ENCODE results near the gene SCD.

The SCD gene

GRCh38 chr10:100339236-100339635, 7.8 kb upstream of the SCD start:
- in situ Hi-C loops (cut with MboI; ENCODE audit: low sequenced_read_pairs) = loop anchor here (10.0 kb wide), 1 partner anchor 176 kb away; the partner anchor contains the start of gene SEC31B

- in situ Hi-C loops (cut with MboI; ENCODE audit: low sequenced_read_pairs) = loop anchor here (10.0 kb wide), 1 partner anchor 94 kb away; no protein-coding TSS in a partner anchor
Observed at GRCh38 chr10:100340948-100341847, 5.8 kb upstream of the SCD start.

DNA sequence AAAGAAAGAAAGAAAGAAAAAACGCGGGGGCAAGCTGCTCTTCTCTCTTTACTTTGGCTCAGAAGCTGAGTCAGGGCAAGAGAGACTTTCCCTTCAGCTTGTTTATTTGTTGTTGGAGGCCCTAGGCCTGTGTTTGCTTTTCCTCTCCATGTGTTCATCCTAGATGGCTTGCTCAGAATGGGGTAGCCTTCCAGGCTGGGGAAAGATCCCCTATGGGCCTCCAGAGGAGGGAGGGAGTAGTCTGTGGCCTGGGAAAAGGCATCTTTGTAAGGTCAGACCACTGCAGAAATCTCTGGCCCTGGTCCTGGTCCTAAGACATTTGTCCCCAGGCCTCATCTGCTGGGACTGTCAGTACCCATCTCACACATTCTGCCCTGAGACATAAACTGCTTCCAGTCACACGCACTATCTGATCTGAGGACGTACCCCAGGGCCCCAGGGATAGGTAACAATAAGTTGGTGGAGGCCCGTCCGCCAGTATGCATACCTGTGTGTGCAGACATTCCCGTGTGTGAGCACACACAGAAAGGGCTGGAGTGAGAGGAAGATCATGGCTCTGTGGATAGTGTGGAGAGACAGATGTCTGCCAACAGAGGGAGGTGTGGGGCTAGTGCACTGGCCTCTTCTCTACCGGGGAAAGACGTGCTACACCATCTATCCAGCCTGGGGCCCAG, 4.9 kb upstream of the SCD start:
- in situ Hi-C loops (cut with MboI; ENCODE audit: low sequenced_read_pairs) = loop anchor here (10.0 kb wide), 1 partner anchor 93 kb away; no protein-coding TSS in a partner anchor

DNA sequence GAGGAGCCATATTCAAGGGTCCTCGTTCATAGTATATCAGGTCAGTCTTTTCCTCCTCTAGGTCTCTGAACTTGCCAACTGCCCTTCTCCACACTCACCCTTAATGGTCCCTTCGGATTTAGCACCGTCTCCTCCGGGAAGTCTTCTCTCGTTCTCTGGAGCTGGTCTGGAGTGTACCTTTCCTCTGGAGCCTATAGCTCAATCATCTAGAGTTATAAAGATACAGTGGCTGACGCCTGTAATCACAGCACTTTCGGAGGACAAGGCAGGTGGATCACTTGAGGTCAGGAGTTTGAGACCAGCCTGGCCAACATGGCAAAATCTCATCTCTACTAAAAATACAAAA, 4.4 kb upstream of the SCD start:
- in situ Hi-C loops (cut with MboI; ENCODE audit: low sequenced_read_pairs) = loop anchor here (10.0 kb wide), 1 partner anchor 92 kb away; no protein-coding TSS in a partner anchor

- in situ Hi-C loops (cut with MboI; ENCODE audit: low sequenced_read_pairs) = loop anchor here (10.0 kb wide), 1 partner anchor 90 kb away; no protein-coding TSS in a partner anchor
Observed at GRCh38 chr10:100344241-100344788, 2.7 kb upstream of the SCD start.

DNA sequence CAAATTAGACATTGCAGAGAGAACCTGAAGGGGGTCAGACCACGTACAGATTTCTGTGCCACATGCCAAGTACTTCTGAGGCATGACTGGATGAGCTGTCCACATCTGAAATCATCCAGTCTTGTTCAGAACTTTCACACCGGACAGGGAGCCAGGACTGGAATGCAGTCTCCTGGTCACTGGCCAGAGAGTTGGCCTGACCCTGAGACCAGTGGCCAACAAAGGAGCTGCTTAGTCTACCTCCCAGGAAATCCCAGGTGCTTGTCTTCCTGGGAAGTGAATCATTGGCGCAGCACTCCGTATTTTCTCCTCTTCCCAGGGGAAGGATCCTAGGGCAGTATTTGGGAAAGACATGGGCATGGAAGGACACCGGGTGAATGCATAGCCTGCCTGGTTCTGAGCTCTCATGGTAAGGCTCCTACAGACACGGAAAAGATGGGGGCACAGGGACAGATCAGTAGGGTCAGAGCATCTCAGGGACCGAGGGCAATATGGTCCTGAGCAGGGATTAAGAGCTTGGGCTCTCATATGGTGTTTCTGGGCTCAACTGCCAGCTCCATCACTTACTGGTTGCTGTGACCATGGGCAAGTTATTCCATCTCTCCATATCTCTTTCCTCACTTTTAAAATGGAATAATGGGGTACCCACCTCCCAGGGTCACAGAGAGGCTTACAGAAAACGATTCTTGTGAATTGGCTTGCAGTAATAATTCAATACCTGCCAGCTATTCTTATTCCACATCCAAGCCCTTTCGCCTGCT, 1.3 kb upstream of the SCD start:
- in situ Hi-C loops (cut with MboI; ENCODE audit: low sequenced_read_pairs) = loop anchor here (10.0 kb wide), 1 partner anchor 89 kb away; no protein-coding TSS in a partner anchor

DNA sequence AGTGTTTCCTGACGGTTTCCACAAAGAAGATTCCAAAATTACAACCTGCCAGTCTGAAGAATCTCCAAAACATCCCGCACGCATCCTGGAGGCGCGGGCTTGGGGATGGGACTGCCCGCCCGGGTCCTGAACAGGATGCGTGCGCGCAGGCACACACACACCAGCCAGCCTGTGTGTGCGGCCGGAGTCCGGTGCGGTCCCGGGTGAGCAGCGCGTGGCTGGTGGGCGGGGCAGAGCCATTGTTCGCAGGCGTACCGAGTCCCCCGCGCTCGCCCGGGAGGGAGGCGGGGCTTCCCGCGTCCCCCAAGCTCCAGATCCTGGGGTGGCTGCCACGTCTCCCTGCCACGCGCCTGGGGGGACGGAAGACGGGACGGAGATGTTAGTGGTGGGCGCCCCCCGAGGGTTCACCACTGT, 675 bp upstream of the SCD start:
- in situ Hi-C loops (cut with MboI; ENCODE audit: low sequenced_read_pairs) = loop anchor here (10.0 kb wide), 1 partner anchor 88 kb away; no protein-coding TSS in a partner anchor

- in situ Hi-C loops (cut with MboI; ENCODE audit: low sequenced_read_pairs) = loop anchor here (10.0 kb wide), 1 partner anchor 87 kb away; no protein-coding TSS in a partner anchor
Observed at GRCh38 chr10:100347568-100348195, 649 bp downstream of the SCD start.

GRCh38 chr10:100348389-100348927, 1.4 kb downstream of the SCD start:
- in situ Hi-C loops (cut with MboI; ENCODE audit: low sequenced_read_pairs) = loop anchor here (10.0 kb wide), 1 partner anchor 86 kb away; no protein-coding TSS in a partner anchor

GRCh38 chr10:100349087-100349486, 2.1 kb downstream of the SCD start:
- in situ Hi-C loops (cut with MboI; ENCODE audit: low sequenced_read_pairs) = loop anchor here (10.0 kb wide), 1 partner anchor 86 kb away; no protein-coding TSS in a partner anchor

GRCh38 chr10:100349672-100350071, 2.6 kb downstream of the SCD start:
- in situ Hi-C loops (cut with MboI; ENCODE audit: low sequenced_read_pairs) = loop anchor here (10.0 kb wide), 1 partner anchor 85 kb away; no protein-coding TSS in a partner anchor

GRCh38 chr10:100350914-100351485, 4.0 kb downstream of the SCD start:
- in situ Hi-C loops (cut with MboI; ENCODE audit: low sequenced_read_pairs) = no loop called here

- in situ Hi-C loops (cut with MboI; ENCODE audit: low sequenced_read_pairs) = no loop called here
Observed at GRCh38 chr10:100353770-100354485, 6.9 kb downstream of the SCD start.

DNA sequence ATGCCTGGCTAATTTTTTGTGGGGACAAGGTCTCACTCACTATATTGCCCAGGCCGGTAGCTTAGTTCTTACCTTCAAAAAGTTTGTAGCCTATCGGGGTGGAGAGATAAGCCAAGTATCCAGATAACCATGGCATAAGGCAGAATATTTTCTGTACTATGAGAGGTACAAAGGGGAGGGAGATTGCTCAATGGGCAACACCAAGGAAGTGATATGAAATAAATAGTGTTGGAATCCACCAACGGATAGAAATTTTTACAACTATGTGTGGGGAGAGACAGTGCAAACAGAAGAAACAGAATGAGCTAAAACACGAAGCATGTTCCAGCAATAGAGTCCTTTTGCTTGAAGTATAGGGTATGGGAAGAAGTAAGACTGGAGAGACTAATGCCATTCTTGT, 8.1 kb downstream of the SCD start:
- in situ Hi-C loops (cut with MboI; ENCODE audit: low sequenced_read_pairs) = no loop called here

DNA sequence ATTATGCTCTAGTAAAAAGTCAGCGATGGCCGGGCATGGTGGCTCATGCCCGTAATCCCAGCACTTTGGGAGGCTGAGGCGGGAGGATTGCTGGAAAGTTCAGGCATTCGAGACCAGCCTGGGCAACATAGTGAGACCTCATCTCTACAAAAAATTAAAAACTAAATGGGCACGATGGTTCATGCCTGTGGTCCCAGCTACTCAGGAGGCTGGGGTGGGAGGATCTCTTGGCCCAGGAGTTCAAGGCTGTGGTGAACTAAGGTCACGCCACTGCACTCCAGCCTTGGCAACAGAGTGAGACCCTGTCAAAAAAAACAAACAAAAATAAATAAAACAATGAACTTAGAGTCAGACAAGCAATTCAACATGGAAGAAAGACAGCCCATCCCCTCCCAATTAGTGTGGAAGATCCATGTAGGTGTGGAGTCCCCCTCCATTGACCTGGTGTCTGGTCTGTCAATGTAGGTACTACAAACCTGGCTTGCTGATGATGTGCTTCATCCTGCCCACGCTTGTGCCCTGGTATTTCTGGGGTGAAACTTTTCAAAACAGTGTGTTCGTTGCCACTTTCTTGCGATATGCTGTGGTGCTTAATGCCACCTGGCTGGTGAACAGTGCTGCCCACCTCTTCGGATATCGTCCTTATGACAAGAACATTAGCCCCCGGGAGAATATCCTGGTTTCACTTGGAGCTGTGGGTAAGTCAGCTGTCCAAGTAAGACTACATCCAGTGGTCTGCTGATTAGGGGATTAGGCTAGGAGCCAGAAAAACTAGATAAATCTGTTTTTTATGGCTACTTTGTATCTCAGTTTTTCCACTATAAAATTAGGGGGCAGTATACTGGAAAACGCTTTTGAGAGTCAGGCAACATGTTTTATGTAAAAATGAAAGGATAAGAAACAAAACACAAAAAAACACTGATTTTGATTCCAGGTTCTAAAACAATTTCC, 9.3 kb downstream of the SCD start:
- in situ Hi-C loops (cut with MboI; ENCODE audit: low sequenced_read_pairs) = no loop called here

DNA sequence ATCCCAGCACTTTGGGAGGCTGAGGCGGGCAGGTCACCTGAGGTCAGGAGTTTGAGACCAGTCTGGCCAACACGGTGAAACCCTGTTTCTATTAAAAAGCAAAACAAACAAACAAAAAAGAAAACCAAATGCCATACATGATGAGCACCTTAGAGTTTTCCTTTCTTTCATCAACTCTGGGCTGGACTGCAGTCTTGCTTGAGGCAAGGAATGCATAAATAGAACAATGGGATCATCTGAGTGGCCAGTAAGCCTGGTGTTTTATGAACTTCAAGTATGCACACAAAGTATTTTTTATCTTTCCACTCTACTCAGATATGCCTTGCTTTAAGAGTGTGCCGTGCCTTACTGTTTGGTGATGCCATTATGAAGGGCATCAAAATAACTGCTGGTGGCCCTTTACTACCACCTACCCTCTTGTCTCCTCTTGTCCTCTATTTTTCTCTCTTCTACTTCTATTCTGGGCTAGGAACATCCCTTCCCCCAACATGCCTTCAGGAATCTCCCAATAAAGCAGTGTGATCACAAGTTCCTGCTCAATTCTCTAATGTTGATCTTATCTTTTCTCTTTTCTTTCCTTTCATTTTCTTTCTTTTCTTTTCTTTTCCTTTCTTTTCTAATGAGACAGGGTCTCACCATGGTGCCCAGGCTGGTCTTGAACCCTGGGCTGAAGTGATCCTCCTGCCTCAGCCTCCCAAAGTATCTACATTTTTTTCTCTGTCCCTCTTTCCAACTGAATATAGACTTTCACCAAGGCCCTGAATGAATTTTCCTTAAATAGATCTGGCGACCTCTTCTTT, 10.2 kb downstream of the SCD start:
- in situ Hi-C loops (cut with MboI; ENCODE audit: low sequenced_read_pairs) = no loop called here

DNA sequence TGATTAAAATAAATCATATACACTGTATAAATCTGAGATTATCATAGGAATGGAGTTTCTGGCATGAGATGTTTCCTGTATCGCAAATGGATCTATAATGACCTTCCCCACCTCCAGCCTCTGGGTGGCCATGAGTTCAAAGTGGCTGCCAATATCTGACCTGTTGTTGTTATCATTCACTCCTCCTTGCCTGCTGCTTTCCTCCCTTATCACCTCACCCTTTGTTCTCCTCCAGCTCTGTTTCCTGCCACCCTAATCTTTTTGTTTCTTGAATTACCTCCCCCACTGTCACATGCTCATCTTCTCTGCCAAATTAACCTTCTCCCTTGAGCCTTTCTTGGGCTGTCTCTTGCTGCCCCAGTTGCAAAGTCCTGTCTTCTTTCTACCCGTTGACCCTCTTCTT, 12.0 kb downstream of the SCD start:
- in situ Hi-C loops (cut with MboI; ENCODE audit: low sequenced_read_pairs) = no loop called here

Data from HL-60/S4 treated with retinoic acid at 250 ng/mL for 4 days and 3 days (cell line).